ENCODE measurements around the gene TOGARAM1.

TOGARAM1 gene

GRCh38 chr14:45089813-45090212, 127.8 kb downstream of the TOGARAM1 start:
- no peak for DNase-seq (ENCODE audit: low read depth in 1 of 2, low spot score in 1 of 2)

DNA sequence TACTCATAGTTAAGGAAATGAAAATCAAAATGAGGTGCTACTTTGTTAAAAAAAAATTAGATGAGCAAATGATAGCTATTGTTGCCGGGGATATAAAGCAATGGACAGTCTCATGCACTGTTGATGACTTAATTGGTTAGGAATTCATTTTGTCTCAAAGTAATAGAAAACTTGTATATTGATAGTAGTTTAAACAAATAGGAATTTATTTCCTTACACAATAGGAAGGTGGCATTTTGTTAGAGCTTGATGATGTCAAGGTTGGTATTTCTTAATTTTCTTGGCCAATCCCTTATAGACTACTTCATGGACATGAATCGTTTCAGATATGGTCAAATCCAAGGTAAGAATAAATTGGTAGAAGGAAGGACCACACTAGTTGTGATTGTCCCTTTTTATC, 129.7 kb downstream of the TOGARAM1 start:
- no peak for DNase-seq (ENCODE audit: low read depth in 1 of 2, low spot score in 1 of 2)

- DNase-seq (ENCODE audit: low read depth in 1 of 2, low spot score in 1 of 2) = no peak
These were observed 132.3 kb downstream of the TOGARAM1 start for GRCh38 chr14:45094275-45094674.

DNA sequence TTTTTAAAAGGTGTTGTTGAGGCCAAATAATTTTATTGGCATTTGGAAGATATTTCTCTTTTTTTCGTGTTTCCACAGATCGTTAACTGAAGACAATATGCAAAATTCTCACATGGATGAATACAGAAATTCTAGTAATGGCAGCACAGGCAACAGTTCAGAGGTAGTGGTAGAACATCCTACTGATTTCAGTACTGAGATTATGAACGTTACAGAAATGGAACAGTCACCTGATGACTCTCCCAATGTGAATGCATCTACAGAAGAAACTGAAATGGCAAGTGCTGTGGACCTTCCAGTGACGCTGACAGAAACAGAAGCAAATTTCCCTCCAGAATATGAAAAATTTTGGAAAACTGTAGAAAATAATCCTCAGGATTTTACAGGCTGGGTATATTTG, 133.2 kb downstream of the TOGARAM1 start:
- no peak for DNase-seq (ENCODE audit: low read depth in 1 of 2, low spot score in 1 of 2)

DNA sequence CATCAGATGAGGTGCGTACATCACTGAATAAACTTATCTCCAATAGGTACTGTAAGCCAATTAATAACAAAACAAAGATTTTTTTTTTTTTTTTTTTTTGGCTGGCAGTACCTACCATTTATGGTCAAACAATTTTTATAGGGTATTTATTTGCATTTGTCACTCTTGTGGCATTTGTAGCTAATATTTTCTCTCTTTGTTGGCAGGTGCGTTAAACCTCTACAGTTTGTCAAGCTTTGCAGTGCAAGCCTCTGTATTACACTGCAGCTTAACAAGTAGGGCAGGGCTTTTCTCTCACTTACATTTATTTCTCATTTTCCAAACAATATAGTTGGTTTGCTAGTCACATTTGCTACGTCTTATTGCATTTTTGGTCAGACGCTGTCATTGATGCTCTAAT, 134.2 kb downstream of the TOGARAM1 start:
- no peak for DNase-seq (ENCODE audit: low read depth in 1 of 2, low spot score in 1 of 2)

DNA sequence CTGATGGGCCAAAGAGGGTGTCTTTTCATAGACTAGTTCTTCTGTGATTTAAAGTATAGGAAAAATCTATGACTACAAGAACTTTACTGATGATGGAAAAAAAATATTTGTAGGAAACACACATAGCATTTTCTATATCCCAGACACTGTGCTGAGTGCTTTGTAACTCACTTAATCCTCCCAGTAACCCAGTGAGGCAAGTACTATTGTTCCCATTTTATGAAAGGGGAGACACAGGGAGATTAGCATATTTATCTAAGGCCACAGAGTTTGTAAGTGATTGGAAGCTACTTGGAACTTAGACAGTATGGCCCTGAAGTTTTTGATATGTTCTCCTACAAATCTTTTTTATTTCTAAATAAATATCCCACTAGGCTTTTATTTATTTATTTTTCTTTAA, 141.8 kb downstream of the TOGARAM1 start:
- no peak for DNase-seq (ENCODE audit: low read depth in 1 of 2, low spot score in 1 of 2)

- DNase-seq (ENCODE audit: low read depth in 1 of 2, low spot score in 1 of 2) = no peak
These were observed 142.6 kb downstream of the TOGARAM1 start for GRCh38 chr14:45104561-45104960.

GRCh38 chr14:45112896-45113781, 151.1 kb downstream of the TOGARAM1 start:
- DNase-seq (ENCODE audit: low read depth in 1 of 2, low spot score in 1 of 2) = no peak

GRCh38 chr14:45114327-45114726, 152.3 kb downstream of the TOGARAM1 start:
- DNase-seq (ENCODE audit: low read depth in 1 of 2, low spot score in 1 of 2) = no peak

- no peak for DNase-seq (ENCODE audit: low read depth in 1 of 2, low spot score in 1 of 2)
These were observed 156.6 kb downstream of the TOGARAM1 start for GRCh38 chr14:45118594-45118993.

DNA sequence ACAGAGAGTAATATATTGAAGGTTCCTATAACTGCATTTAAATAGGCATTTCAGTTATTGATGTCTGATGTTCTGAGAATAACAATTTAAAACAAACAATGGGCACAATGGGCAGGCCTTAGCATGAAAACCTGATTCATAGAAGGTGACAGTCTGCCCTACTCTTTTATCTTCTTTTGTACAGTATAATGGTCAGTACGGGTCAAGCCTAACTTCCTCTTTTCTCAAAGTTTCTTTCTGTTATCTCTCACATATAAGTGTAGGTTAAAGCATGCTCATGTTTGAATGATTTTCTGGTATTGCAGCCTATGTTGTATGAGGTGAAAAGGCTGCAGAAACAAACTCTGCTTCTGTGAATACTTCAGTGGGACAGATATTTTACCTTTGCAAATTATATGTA, 158.1 kb downstream of the TOGARAM1 start:
- DNase-seq (ENCODE audit: low read depth in 1 of 2, low spot score in 1 of 2) = no peak

GRCh38 chr14:45123271-45123670, 161.3 kb downstream of the TOGARAM1 start:
- DNase-seq (ENCODE audit: low read depth in 1 of 2, low spot score in 1 of 2) = no peak

All from activated T-helper 1 cell treated with anti-CD3 and anti-CD28 coated beads, Interleukin-2, amount 50 U/mL, for 16 hours (primary cell).